ENCODE data around the gene USHBP1. TPM values are rescaled to one million over a fixed set of nuclear protein-coding genes. Genes with fewer than 3 reads are reported as not detected.

Gene USHBP1
- total RNA-seq, 2 experiments from 2014 or later, result 0.38 to 0.45 TPM

DNA sequence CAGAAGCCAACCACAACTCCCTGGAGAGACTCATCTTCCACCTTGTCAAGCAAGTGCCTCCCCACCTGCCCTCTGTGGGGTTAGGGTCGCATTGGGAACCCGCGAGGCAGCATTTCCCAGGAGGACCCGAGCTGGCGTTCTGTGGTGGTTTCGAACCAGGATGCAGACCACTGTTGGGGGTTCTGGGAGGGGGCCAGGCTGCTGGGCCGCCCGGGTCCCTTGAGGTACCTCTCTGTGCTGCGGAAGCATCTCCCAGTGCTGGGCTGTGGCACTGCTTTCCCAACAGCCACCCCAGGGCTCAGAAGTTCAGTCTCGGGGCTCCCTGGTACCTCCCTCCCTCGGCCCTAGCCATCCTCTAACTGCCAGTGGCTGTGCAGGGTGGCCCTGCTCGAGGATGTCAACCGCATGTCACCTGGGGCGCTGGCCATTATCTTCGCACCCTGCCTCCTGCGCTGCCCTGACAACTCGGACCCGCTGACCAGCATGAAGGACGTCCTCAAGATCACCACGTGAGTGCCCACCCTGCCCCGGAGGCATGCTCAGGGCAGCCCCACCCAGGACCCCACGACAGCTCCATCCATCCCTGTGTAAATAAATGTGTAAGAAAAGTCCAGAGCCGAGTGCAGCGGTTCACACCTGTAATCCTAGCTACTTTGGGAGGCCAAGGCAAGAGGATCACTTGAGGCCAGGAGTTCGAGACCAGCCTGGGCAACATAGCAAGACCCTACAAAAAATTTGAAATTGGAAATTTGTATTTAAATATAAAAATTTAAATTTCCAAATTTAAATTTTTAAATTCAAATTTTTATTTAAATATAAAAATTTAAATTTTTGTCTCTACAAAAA, 57.6 kb downstream of the USHBP1 start:
- H3K27me3 Mint-ChIP-seq, result no peaks in the 10 kb centered on the region
- peaks cover 71% of the 10 kb centered on the region for H3K36me3 Mint-ChIP-seq (ENCODE audit: low read depth)
- H3K4me3 Mint-ChIP-seq, result no peak overlapping the region
- DNase-seq, result no peak
- peaks cover 16% of the 10 kb centered on the region for H3K4me1 Mint-ChIP-seq
- ChIA-PET CTCF (no interaction called here), POLR2A (interaction anchor here (1.5 kb wide), 1 partner anchor 74 kb away, joined by 4 read pairs; the partner anchor contains the start of gene ANKLE1)
- no peaks in the 10 kb centered on the region for H3K9me3 Mint-ChIP-seq
- no peak overlapping the region for H3K27ac Mint-ChIP-seq

DNA sequence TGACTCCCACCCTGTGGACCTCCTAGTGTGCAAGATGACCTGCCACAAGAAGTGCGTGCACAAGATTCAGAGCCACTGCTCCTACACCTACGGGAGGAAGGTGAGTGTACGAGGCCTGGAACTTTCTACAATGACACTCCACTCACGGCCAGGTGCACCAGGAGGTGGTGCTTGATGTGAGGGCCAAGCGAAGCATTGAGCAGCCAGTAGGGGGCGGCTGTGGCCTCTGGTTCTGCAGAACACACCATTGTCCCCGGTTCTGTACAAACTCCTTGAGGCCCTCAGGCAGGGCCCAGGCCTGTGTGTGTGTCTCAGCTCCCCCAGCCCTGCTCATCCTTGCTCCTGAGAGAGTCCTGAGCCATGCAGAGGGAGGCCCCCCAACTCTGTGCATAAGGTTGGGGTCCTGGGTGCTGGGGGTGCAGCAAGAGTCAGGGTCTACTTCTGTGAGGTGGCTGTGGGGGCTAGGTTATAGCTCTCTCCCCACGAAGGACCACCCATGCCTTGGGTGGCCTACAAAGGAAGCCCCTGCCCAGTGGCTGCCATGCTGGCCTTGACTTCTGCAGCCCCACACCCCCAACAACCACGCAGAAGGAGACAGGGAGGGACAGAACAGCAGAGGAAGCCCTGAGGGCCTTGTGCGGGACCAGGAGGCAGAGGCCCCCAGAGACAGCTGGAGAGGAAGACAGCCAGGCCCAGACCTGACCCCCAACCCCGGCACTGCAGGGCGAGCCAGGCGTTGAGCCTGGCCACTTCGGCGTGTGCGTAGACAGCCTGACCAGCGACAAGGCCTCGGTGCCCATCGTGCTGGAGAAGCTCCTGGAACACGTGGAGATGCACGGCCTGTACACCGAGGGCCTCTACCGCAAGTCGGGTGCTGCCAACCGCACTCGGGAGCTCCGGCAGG, 59.1 kb downstream of the USHBP1 start:
- peak; percentile 69 for DNase-seq
- no peak overlapping the region for H3K4me3 Mint-ChIP-seq
- peaks cover 16% of the 10 kb centered on the region for H3K4me1 Mint-ChIP-seq
- POLR2A ChIA-PET, result interaction anchor here (1.4 to 1.5 kb wide), 2 partner anchors 9 to 76 kb away, joined by 4 read pairs; partner anchors contain the start of genes ANKLE1 and USE1
- peaks cover 77% of the 10 kb centered on the region for H3K36me3 Mint-ChIP-seq (ENCODE audit: low read depth)
- H3K27me3 Mint-ChIP-seq, result no peaks in the 10 kb centered on the region
- H3K27ac Mint-ChIP-seq, result no peak overlapping the region
- CTCF ChIA-PET, result interaction anchor here (1.2 to 1.3 kb wide), 3 partner anchors 17 to 61 kb away, joined by 3 to 4 read pairs (median 3); partner anchors contain the start of genes BABAM1 and USHBP1
- no peaks in the 10 kb centered on the region for H3K9me3 Mint-ChIP-seq

DNA sequence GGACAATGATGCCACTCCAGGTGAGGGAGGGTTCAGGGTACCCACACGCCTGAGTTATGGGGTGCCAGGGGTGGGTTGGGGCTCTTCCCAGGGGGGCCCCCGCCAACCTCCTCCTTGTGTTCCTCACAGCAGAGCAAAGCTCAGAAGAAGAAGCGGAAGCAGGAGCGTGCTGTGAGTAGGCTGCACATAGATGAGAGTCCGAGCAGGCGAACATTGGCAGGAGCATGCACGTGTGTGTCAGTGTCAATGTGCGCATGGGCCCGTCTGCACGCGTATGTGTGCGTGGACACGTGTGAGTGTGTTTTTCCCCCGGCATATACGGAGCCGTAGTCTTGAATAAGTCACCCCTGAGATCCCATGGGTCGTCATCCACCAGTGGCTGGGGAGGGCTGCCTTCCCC, 61.8 kb downstream of the USHBP1 start:
- ChIA-PET POLR2A (no interaction called here), CTCF (no interaction called here)
- H3K4me3 Mint-ChIP-seq, result no peak overlapping the region
- H3K36me3 Mint-ChIP-seq (ENCODE audit: low read depth), result peaks cover 71% of the 10 kb centered on the region
- H3K27ac Mint-ChIP-seq, result no peak overlapping the region
- H3K9me3 Mint-ChIP-seq, result no peaks in the 10 kb centered on the region
- H3K27me3 Mint-ChIP-seq, result no peaks in the 10 kb centered on the region
- no peak for DNase-seq
- no peaks in the 10 kb centered on the region for H3K4me1 Mint-ChIP-seq

DNA sequence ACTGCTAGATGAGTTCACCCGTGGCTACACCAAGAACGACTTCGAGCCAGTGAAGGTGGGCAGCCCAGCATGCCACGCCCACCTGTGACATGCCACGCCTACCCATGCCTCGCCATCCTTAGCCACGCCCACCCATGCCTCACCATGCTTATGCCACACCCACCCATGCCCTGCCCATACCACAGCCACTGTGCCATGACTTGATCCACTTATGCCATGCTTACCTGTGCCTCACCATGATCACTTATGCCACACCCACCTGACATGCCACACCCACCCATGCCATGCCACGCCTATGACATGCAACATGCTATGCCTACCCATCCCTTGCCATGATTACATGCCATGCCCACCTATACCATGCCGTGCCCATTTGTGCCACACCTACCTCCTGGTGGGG, 62.3 kb downstream of the USHBP1 start:
- H3K4me1 Mint-ChIP-seq, result no peaks in the 10 kb centered on the region
- CTCF ChIA-PET, result no interaction called here
- DNase-seq, result peak; percentile 30
- no peak overlapping the region for H3K4me3 Mint-ChIP-seq
- H3K27me3 Mint-ChIP-seq, result no peaks in the 10 kb centered on the region
- no peaks in the 10 kb centered on the region for H3K9me3 Mint-ChIP-seq
- peaks cover 76% of the 10 kb centered on the region for H3K36me3 Mint-ChIP-seq (ENCODE audit: low read depth)
- POLR2A ChIA-PET, result no interaction called here
- H3K27ac Mint-ChIP-seq, result no peak overlapping the region

DNA sequence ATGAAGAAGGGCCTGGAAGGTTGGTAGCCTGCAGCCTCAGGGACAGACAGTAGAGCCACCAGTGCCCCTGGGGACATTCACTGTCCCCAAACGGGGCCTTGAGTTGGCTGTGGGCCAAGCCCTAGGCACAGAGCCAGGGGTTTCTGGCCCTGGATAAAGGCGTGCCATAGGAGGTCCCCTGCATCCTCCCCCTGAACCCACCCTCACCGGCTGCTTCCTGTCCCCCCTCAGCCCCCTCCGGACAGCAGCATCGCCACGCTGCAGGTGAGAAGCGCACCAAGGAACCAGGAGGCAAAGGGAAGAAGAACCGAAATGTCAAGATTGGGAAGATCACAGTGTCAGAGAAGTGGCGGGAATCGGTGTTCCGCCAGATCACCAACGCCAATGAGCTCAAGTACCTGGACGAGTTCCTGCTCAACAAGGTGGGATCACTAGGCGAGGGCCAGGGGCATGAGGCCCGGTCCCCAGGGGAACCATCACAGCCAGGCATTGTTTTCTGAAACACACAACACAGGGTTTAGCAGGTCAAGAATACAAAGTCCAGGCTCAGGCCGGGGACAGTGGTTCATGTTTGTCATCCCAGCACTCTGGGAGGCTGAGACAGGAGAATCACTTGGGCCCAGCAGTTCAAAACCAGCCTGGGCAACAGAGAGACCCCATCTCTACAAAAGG, 64.0 kb downstream of the USHBP1 start:
- no peak overlapping the region for H3K27ac Mint-ChIP-seq
- no peak overlapping the region for H3K4me3 Mint-ChIP-seq
- DNase-seq, result no peak
- peaks cover 78% of the 10 kb centered on the region for H3K36me3 Mint-ChIP-seq (ENCODE audit: low read depth)
- ChIA-PET POLR2A (interaction anchor here (2.7 kb wide), 1 partner anchor 16 kb away, joined by 9 read pairs; no protein-coding TSS in a partner anchor), CTCF (no interaction called here)
- H3K9me3 Mint-ChIP-seq, result no peaks in the 10 kb centered on the region
- H3K27me3 Mint-ChIP-seq, result no peaks in the 10 kb centered on the region
- H3K4me1 Mint-ChIP-seq, result no peaks in the 10 kb centered on the region

Other genes with a start within 250 kb of the USHBP1 start
- 1 to 10 TPM; 1.2 to 1.4 TPM for gene CPAMD8, start 237.9 kb downstream of the USHBP1 start, total RNA-seq
- 10 to 100 TPM; 37.0 to 40.6 TPM for gene HAUS8, start 189.3 kb downstream of the USHBP1 start, total RNA-seq
- 100 to 1,000 TPM; 190 to 203 TPM for gene MYO9B, start 189.0 kb downstream of the USHBP1 start, total RNA-seq
- gene USE1, start 49.4 kb downstream of the USHBP1 start, total RNA-seq, result 10 to 100 TPM; 19.9 to 20.4 TPM
- 10 to 100 TPM; 20.9 to 22.6 TPM for gene OCEL1, start 38.5 kb downstream of the USHBP1 start, total RNA-seq
- 1 to 10 TPM; 5.7 to 6.5 TPM for gene NR2F6, start 18.8 kb downstream of the USHBP1 start, total RNA-seq
- gene BABAM1, start 2.7 kb upstream of the USHBP1 start, total RNA-seq, result 100 to 1,000 TPM in 1 of 2 experiments, 10 to 100 TPM in 1; 98.5 to 100 TPM
- gene ANKLE1, start 17.2 kb upstream of the USHBP1 start, total RNA-seq, result 1 to 10 TPM; 7.6 to 8.2 TPM
- gene ABHD8, start 38.7 kb upstream of the USHBP1 start, total RNA-seq, result 10 to 100 TPM; 10.6 to 12.2 TPM
- gene MRPL34, start 41.1 kb upstream of the USHBP1 start, total RNA-seq, result 10 to 100 TPM; 82.8 to 98.3 TPM
- 10 to 100 TPM; 58.6 to 61.2 TPM for gene DDA1, start 44.8 kb upstream of the USHBP1 start, total RNA-seq
- gene ANO8, start 70.1 kb upstream of the USHBP1 start, total RNA-seq, result 10 to 100 TPM; 20.2 TPM
- gene GTPBP3, start 72.8 kb upstream of the USHBP1 start, total RNA-seq, result 10 to 100 TPM; 30.2 to 34.2 TPM
- gene PLVAP, start 112.6 kb upstream of the USHBP1 start, total RNA-seq, result not detected
- 1 to 10 TPM; 4.9 to 7.0 TPM for gene CCDC194, start 129.5 kb upstream of the USHBP1 start, total RNA-seq
- 100 to 1,000 TPM; 288 to 301 TPM for gene BST2, start 140.9 kb upstream of the USHBP1 start, total RNA-seq
- gene MVB12A, start 155.3 kb upstream of the USHBP1 start, total RNA-seq, result 10 to 100 TPM; 44.5 to 45.3 TPM
- gene TMEM221, start 183.9 kb upstream of the USHBP1 start, total RNA-seq, result not detected
- gene NXNL1, start 196.2 kb upstream of the USHBP1 start, total RNA-seq, result not detected
- 1 to 10 TPM; 3.6 to 4.1 TPM for gene SLC27A1, start 205.8 kb upstream of the USHBP1 start, total RNA-seq
- gene PGLS, start 246.9 kb upstream of the USHBP1 start, total RNA-seq, result 10 to 100 TPM; 65.0 to 65.9 TPM